Esophagus muscularis mucosa (tissue), 4 donors: Measurements from ENCODE around the gene CYP2W1. TPM values are rescaled to one million over a fixed set of nuclear protein-coding genes. Genes with fewer than 3 reads are reported as not detected.

Source experiments
- small RNA-seq, 3 donors: library from RNA; depleted of rRNA; stranded (forward); fragments of <200 nt; gene quantifications; one replicate each; pipeline ENCODE3, GENCODE V24; 2016
- total RNA-seq, 4 donors: library from RNA; depleted of rRNA; stranded (reverse); fragments of >200 nt; gene quantifications; one replicate each; pipeline versions ENCODE4 v1.1.0 to v1.2.1, GENCODE V29; 2016

The CYP2W1 gene
- total RNA-seq, 4 donors from 2014 or later, result 0.23 to 0.66 TPM; not detected in 2

Small RNA genes lying within 50 kb of the gene (small RNA-seq; reads per million reads assigned to genes)
- 5.6 to 6.9 (median 6.8) reads per million in 3 donors for gene MIR339

Other genes starting within 250 kb of the CYP2W1 start
- 100 to 1,000 TPM; 132 to 149 (median 147) TPM for gene SUN1, start 150.7 kb upstream of the CYP2W1 start, total RNA-seq
- gene GET4, start 106.6 kb upstream of the CYP2W1 start, total RNA-seq, result 10 to 100 TPM; 24.7 to 41.3 (median 35.2) TPM
- gene ADAP1, start 28.5 kb upstream of the CYP2W1 start, total RNA-seq, result 10 to 100 TPM; 41.9 to 94.2 (median 78.3) TPM
- 10 to 100 TPM in 2 of 4 donors, 1 to 10 TPM in 2; 6.3 to 13.3 (median 9.7) TPM for gene COX19, start 7.6 kb upstream of the CYP2W1 start, total RNA-seq
- 10 to 100 TPM; 12.5 to 30.8 (median 25.5) TPM for gene GPR146, start 61.4 kb downstream of the CYP2W1 start, total RNA-seq
- gene GPER1, start 104.9 kb downstream of the CYP2W1 start, total RNA-seq, result 10 to 100 TPM in 2 of 4 donors, 1 to 10 TPM in 2; 4.6 to 19.9 (median 11.0) TPM
- 10 to 100 TPM; 24.3 to 27.5 (median 25.5) TPM for gene ZFAND2A, start 177.0 kb downstream of the CYP2W1 start, total RNA-seq
- gene UNCX, start 249.7 kb downstream of the CYP2W1 start, total RNA-seq, result not detected